ENCODE results near the gene ZFR.
"Not testable (repeated sequence)": the region's sequence is repeated elsewhere in the genome, so short reads cannot be mapped to it uniquely, and the experiment has no call there.

ZFR gene

DNA sequence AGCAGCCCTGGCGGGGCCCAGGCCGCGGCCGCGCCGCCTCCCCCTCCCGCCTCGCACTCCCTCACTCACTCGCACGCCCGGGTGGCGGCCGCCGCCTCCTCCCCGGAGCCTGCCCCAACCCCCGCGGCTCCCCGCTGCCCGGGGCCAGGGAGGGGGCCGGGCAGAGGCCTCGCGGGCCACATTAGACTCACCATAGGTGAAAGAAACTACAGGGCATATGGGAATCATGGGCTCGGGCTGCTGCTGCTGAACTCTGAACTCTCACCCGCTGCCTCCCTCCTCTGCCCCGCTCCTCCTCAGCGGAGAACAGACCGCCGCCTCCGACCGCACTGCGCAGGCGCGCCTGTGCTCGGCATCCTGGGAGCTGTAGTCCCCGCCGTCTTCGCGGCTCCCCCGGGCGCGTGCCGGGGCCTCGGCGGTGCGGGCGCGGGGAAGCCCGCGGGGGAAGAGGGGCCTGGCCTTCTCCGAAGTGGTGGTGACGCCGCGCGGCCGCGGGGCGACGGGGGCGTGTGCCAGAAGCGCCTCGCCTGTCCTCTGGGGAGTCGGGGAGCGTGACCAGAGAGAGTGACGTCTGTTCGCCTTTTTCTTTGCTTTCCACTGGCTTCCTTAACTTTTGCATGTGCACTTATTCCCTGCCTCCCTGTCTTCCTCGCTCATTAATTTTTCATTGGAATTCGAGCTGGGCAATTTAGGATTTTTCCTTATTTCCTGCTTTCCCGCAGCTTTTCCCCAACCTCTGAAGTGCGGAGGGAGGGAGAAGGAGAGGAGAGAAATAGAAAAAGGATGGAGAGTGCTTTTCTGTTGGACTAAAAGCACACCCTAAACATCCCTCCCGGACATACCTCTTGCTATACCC, at the start of gene ZFR:
TSS of gene ZFR (minus strand) at position 310 of the 856 bp plus-strand sequence. CDS start at position 228, 82 bp downstream.
- DNase-seq (ENCODE audit: low read depth in 3 of 3): peak; percentile 82 to 87 (median 86)

DNA sequence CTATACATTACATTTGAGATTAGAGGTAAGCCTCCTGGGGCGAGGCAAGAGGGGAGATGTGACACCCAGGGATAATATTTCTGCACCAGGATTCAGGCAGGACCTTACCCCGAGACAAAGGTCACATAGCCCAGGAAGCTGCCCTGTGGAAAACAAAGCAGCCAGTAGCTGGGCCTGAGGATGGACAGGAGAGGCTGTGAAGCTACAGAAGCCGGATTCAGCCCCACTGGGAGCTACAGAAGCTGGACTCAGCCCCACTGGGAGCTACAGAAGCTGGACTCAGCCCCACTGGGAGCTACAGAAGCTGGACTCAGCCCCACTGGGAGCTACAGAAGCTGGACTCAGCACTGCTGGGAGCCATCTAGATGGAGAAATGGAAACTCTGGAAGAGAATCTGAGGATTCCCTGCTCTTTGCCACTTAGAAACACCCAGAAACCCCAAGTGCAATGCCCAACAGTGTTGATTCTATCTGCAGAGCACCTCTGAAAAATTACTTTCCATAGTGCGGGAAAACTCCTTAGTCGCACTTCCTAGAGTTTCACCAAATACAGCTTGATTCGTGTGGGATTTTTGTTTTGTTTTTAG, 46.5 kb upstream of the ZFR start:
- DNase-seq (ENCODE audit: low read depth in 3 of 3): no peak

DNA sequence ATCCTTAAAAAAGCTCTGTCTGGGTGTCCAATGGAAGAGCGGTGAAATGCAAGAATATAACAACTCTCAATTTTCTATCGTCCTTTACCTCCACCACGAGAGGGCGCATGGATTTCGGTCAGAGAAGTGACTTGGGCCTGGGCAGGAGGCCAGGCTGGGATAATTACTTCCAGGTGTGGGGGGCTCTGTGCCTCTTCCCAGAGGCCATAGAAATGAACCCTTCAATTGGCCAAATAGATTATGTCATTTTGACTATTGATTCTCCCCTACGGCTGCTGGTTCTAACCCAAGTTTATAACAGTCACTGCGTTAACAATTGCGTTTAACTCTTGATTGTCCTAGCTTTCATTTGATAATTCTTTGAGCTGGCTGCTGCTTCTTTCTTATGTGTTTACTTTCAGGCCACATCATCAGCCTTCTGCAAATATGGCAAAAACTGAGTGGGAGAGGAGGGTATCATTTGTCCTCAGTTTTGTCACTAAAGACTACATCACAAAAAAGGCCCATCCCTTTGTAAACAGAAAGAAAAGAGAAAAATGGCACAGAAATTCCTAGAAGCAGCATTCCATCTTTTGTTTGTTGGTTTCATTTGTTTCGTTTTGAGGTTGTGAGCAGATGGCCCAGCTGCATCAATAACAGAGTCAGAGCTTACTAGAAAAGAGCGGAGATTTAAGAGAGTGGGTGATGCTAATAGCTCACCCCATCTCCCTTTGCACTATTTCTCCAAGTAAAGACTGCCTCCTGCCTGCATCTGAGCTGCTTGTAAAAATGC, 45.4 kb upstream of the ZFR start:
- DNase-seq (ENCODE audit: low read depth in 3 of 3): peak; percentile 32 to 71 (median 54)

DNA sequence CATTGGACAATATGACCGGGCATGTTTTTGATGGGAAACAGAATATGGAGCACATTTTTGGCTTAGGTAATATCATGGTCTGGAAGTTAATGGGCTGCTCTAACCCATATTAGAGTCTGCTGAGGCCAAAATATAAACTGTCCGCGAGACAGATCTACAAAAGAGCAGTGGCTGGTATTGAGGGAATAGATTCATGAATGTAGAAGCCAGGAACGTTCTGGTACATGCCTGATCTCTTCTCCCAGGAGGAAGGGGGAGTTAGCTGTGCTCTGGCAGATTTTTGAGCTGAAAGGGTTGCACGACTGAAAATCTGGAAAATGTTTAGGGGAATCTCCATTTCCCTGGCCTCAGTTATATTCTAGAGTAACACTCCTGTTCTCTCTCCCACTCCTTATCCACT, 42.9 kb upstream of the ZFR start:
- DNase-seq (ENCODE audit: low read depth in 3 of 3): no peak

DNA sequence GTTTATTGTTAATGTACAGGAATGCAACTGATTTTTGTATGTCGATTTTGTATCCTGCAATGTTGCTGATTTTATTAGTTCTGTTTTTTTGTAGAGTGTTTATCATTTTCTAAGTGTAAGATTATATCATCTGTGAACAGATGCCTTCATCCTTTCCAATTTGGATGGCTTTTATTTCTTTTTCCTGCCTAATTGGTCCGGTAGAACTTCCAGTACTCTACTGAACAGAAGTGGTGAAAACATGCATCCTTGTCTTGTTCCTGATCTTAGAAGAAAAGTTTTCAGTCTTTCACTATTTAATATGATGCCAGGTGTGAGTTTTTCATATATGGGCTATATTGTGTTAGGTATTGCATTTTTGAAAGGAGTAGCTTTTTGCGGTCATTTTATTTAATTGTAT, 42.5 kb upstream of the ZFR start:
- DNase-seq (ENCODE audit: low read depth in 3 of 3): no peak

DNA sequence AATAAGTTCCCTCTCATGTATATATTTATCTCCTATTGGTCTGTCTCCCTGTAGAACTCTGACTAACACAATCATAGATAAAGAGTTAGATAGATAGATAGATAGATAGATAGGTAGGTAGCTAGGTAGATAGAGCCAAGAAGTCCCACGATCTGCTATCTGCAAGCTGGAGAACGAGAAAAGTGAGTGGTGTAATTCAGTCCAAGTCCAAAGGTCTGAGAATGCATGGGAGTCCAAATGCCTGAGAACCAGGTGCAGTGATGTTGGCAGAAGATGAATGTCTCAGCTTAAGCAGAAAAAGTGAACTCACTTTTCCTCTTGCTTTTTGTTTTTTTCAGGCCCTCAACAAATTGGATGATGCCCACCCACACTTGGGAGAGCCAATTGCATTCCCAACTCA, 37.7 kb upstream of the ZFR start:
- no peak for DNase-seq (ENCODE audit: low read depth in 3 of 3)

DNA sequence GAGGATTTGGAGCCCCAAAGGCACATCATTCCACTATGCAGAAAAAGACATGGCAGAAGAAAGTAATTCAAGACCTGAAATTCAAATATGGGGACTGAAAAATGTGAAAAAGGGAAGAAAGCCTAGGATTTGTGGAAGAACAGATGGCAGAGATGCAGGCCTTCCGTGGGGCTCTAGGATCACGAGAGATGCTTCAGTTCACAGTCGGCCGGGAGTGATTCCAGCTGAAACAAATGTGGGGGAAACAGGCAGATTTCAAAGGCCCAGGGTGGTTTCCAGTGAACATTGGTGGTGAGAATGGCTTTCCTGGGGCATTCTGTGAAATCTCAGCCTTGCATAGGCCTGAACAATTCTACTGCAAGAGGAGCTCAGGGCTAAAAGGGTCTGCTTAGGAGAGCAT, 34.6 kb upstream of the ZFR start:
- no peak for DNase-seq (ENCODE audit: low read depth in 3 of 3)

DNA sequence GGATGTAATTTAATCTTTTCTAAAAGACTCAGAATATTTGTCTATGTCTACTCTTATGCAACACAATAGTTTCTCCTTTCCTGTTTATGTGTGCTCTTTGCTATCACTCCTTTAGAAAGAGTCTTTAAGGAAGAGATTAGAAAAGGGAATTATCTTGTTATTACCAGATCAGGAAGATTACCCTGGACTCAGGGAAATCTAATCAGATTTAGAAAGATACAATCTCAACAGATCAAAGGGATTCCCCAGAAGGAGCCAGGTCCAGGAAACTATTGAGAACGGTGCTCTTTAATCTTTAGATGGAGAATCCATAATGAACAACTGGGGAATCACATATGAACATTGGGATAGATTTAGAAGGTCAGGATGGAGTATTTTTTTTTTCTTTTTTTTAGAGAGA, 32.4 kb upstream of the ZFR start:
- DNase-seq (ENCODE audit: low read depth in 3 of 3): no peak

DNA sequence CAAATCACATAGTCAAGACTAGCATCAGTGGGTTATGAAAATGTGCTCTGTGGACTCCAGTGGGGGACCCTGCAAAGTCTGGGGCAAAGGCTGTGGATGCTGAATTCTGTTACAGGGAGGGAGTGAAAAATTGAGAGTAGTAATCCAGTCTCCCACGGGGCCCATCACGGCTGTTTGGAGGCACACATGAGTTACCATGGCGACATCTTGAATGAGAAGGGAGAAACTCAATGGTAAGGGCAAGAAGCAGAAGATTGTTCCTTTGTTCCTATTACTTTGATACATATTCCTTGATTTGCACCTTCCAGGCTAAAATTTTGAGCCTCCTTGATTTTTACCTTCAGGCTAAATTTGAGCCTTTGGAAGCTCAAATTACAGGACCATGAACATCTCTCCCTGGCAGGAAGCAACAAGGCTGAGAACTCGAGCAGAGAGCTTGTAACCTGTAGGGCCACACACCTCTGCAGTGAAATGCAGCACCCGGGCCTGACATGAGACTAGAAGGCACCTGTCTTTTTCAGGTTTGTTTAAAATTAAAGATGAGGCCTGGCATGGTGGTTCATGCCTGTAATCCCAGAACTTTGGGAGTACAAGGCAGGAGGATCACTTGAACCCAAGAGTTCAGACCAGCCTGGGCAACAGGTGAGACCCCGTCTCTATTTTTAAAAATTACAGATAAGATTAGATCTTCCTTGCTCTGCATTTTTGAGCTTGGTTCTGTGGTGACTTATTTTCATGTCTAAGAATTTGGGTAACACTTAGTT, 31.0 kb upstream of the ZFR start:
- no peak for DNase-seq (ENCODE audit: low read depth in 3 of 3)

DNA sequence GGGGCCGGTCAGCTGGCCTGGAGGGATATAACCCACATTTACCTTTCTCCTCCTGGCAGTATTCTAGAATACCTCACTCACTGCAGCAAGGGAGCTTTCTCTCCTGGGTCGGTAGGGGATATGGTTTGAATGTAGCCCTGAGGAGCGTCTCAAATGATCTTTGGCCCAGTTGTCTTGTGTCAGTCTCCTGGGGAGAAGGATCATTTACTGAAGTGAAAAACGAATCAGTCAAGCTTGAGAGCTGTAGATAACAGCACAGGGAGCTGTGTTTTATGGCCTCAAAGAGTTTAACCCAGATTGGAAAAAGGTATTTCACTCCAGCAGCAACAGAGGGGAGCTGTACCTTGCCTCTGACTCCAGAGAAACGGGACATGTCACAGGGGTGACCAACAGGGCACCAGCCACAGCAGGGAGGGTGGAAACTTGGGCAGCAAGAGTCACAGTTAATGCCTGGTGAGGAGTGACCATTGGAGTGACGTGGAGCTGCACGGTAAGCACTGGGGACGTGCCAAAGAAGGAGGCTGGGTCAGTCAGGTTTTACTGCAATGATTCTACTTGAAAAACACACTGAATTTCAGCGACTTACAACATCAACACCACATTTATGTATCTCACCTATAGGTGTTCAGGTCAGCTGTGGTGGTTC, 29.8 kb upstream of the ZFR start:
- DNase-seq (ENCODE audit: low read depth in 3 of 3): no peak

DNA sequence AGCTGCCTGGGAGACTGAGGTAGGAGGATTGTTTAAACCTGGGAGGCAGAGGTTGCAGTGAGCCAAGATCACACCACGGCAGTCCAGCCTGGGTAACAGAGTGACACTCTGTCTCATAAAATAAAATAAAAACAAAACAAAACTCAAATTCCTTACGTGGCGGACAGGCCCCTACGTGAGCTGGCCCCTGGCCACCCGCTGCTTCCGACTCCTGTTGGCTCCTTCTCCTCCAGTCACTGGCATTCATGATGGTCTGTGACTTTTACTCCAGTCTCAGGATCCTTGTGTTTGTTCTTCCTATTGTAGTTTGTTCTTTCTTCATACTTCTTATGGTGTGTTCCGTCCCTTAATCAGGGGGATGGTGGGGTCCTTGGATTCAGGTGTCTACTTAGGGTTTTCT, 28.5 kb upstream of the ZFR start:
- no peak for DNase-seq (ENCODE audit: low read depth in 3 of 3)

DNA sequence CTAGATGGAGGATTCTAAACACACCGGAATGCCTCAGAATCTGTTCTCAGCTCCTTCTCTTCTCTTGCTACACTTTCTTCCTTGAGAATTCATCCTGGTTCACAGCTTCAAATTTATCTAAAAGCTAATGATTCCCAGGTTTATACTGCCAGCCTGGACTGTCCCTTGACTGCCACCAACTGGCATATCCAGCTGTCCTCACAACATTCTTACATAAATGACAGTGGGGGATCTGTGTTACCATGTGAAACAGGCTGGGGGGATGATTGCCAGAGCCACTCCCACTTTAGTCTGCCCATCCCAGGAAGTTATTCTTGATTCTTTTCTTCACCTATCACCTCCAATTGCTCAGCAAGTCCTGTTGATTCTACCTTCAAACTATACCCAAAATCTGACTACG, 27.2 kb upstream of the ZFR start:
- DNase-seq (ENCODE audit: low read depth in 3 of 3): no peak

DNA sequence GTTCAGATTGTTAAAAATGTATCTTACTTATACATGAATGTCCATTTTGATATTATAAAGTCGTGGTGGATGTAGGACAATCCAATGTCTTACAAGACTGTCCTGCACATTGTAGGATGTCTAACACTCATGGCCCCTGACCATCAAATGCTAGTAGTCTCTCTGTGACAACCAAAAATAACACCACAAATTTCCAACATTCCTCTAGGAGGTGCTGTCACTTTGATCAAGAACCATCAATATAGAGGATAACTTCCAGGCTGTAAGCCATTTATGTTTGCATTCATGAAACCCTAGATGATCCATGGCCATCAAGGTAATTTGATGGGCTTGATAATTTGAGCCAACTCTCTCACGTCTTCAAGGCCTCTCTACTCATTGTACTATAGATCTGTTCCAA, 20.5 kb upstream of the ZFR start:
- no peak for DNase-seq (ENCODE audit: low read depth in 3 of 3)

DNA sequence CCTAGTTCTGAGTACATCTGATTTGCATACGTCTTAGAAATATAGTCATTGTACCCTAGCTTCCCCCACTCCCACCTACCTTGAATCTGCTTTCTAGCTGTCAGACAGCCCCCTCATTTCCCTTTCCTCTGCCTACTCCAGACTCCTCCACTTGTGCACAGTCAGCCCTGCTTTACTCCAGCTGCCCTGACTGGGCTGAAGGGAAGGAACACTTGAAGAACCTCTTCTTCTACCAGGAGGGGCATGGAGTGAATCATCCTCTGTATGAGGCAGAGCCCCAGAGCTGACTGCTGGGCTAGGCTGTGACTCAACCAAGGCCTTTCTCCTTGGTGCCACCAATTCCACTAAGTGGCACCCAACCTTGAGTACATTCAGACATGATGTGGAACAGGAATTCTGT, 18.1 kb upstream of the ZFR start:
- DNase-seq (ENCODE audit: low read depth in 3 of 3): peak; percentile 24 to 56 (median 36)

DNA sequence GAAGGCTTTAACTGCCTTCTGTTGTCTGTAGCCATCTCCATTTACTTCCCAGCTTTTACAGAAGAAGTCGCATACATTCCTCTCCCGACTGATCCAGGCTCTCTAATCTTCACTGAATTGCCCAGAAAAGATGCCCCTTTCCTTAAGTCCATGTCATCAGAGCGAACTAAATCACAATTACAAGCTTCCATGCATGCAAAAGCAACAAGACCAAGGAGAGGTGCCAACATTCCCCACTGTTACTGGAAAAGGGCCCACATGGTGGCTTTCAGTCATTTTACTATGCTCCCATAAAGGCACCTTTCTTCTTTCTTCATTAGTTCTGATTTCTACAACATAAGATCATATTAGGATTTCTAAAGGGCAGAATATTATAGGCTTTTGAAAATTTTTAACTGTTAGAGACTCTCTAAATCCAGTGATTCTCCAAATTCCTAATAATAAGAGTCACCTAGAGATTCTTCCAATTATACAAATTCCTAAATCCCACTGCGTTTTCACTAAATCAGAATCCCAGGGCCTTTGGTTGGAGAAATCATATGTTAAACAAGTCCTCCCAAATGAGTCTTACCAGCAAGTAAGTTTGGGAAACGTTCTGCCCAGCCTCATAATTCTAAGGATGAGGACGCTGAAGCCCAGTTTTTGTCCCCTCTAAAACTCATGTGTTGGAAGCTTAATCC, 17.0 kb upstream of the ZFR start:
- DNase-seq (ENCODE audit: low read depth in 3 of 3): no peak

DNA sequence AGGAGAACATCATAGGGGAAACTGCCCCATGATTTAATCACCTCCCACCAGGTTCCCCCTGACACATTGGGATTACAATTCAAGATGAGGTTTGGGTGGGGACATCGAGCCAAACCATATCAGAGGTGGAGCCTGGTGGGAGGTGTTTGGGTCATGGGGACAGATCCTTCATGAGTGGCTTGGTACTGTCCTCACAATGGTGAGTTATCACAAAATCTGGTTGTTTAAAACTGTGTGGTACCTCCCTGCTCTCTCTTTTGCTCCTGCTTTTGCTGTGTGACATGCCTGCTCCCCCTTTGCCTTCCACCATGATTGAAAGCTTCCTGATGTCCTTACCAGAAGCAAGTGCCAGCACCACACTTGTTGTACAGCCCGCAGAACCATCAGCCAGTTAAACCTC, 16.2 kb upstream of the ZFR start:
- DNase-seq (ENCODE audit: low read depth in 3 of 3): no peak

DNA sequence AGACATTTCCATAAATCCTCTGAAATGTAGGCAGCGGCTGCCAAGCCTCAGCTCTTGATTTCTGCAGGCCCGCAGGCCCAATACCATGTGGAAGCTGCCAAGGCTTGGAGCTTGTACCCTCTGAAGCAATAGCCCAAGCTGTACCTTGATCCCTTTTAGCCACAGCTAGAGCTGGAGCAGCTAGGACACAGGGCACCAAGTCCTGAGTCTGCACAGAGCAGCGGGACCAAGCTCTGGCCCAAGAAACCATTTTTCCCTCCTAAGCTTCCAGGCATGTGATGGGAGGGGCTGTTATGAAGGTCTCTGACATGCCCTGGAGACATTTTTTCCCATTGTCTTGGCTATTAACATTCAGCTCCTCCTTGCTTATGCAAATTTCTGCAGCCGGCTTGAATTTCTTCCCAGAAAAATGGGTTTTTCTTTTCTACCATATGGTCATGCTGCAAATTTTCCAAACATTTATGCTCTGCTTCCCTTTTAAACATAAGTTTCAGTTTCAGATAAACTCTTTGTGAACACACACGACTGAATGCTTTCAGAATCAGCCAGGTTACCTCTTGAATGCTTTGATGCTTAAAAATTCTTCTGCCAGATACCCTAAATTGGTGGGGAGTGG, 14.4 kb upstream of the ZFR start:
- no peak for DNase-seq (ENCODE audit: low read depth in 3 of 3)

DNA sequence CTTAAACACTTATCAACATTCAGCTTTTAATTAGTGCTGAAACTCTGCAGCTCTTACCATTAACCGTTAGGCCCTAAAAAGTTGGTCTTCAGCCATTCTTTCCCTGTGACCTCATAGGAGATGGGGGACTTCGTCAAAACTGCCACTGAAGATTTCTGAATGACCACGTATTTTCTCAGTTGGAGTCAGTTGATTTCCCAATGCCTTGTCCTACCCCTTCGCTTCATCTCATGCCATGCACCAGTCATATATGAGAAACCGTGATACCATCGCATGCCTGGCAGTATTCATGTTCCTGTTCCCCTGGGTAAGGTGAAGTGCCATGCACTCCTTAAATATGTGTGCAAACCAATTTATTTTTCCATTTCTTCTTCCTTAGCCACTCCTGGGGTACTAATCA, 10.8 kb upstream of the ZFR start:
- DNase-seq (ENCODE audit: low read depth in 3 of 3): no peak

DNA sequence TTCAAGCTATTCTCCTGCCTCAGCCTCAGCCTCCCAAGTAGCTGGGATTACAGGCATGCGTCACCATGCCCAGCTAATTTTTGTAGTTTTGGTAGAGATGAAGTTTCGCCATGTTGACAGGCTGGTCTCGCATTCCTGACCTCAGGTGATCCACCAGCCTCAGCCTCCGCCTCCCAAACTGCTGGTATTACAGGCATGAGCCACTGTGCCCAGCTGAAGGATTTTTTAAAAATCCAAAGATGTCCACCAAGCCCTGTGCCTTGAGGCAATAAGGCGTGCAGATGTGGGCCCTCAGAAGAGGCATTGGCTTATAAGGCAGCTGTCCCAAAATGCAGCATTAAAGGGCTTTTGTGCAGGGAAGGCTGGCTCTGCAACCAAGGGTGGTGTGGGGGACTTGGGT, 10.3 kb upstream of the ZFR start:
- DNase-seq (ENCODE audit: low read depth in 3 of 3): no peak

DNA sequence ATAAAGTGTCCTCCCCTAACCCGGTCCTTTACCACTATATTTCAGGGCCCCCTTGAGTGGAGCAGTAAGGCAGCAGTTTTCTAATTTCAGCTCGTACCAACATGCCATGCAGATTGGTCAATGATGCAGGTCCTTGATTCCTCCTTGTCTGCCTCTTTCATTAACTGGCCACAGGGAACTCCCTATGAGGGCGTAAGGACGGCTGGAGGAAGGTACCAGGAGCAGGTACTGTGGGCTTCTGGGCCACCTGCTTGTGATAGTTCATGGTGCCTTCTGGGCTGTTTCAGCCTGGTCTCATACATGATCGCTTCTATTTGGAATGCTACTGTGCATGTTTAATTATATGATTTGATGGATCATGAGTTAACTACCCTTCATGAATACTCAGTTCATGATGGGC, 9.4 kb upstream of the ZFR start:
- no peak for DNase-seq (ENCODE audit: low read depth in 3 of 3)

DNA sequence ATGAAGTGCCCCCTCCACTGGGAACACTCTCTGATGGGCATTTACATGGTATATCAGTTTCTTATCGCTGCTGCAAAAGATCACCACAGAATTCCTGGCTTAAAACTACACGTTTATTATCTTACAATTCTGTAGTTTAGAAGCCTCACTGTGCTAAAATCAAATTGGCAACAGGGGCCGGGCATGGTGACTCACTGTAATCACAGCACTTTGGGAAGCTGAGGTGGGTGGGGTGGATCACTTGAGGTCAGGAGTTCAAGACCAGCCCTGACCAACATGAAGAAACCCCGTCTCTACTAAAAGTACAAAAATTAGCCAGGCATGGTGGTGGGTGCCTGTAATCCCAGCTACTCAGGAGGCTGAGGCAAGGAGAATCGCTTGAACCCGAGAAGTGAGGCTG, 7.8 kb upstream of the ZFR start:
- not testable (repeated sequence) for DNase-seq (ENCODE audit: low read depth in 3 of 3)

Data from stimulated activated CD4-positive, alpha-beta T cell treated with anti-CD3 and anti-CD28 coated beads, TNF-alpha, amount 100 ng/mL, for 48 hours (primary cell).